Measurements from ENCODE around the gene FCGR2B. TPM values are rescaled to one million over a fixed set of nuclear protein-coding genes. Genes with fewer than 3 reads are reported as not detected.

FCGR2B gene
- not detected in 5 replicates for total RNA-seq (2022; extraction: Qiagen RNA extraction)

GRCh38 chr1:161662684-161663339 is at the start of gene FCGR2B:
Gene FCGR2B (plus strand): TSS chr1:161663143. CDS start chr1:161663242, 99 bp downstream.

GRCh38 chr1:161631076-161631475 is 31.9 kb upstream of the FCGR2B start, which contains the start of gene FCGR3B:
Gene FCGR3B (minus strand): TSS chr1:161631176. CDS start chr1:161631094, 82 bp downstream.

GRCh38 chr1:161706482-161707347 is 43.8 kb downstream of the FCGR2B start, which contains the start of gene FCRLA:
Gene FCRLA (plus strand): TSS chr1:161707229. CDS start chr1:161707265, 36 bp downstream.

GRCh38 chr1:161720956-161721737 is 58.2 kb downstream of the FCGR2B start, which contains the start of gene FCRLB:
Gene FCRLB (plus strand): TSS chr1:161721544. CDS start chr1:161722673, 1,129 bp downstream.

Other genes with a start within 250 kb of the FCGR2B start
- not detected in 5 replicates for gene FCGR2A, start 157.7 kb upstream of the FCGR2B start, total RNA-seq (2022; extraction: Qiagen RNA extraction)
- gene HSPA6, start 138.6 kb upstream of the FCGR2B start, total RNA-seq (2022; extraction: Qiagen RNA extraction) = 0.94 to 6.5 TPM (median 1.5 TPM) in 5 replicates
- not detected in 5 replicates for gene FCGR3A, start 113.3 kb upstream of the FCGR2B start, total RNA-seq (2022; extraction: Qiagen RNA extraction)
- not detected in 5 replicates for gene FCGR3B, start 32.0 kb upstream of the FCGR2B start, total RNA-seq (2022; extraction: Qiagen RNA extraction)
- gene FCRLA, start 44.1 kb downstream of the FCGR2B start, total RNA-seq (2022; extraction: Qiagen RNA extraction) = 0.08 TPM in 1 of 5 replicates, not detected in the others
- gene FCRLB, start 58.4 kb downstream of the FCGR2B start, total RNA-seq (2022; extraction: Qiagen RNA extraction) = 1.1 to 1.6 TPM (median 1.4 TPM) in 5 replicates
- gene DUSP12, start 86.6 kb downstream of the FCGR2B start, total RNA-seq (2022; extraction: Qiagen RNA extraction) = 42.6 to 50.7 TPM (median 44.8 TPM) in 5 replicates
- gene ATF6, start 103.2 kb downstream of the FCGR2B start, total RNA-seq (2022; extraction: Qiagen RNA extraction) = 14.1 to 18.3 TPM (median 16.3 TPM) in 5 replicates